WERI-Rb-1 (cell line): ENCODE data around the gene ANKRD42.
A peak's percentile ranks its signal among the peaks of the same experiment; 100 is the strongest.

Source experiments
- DNase-seq: peaks from one replicate; pipeline ENCODE4 v3.0.0-alpha.2; 2020
- H3K27ac ChIP-seq: fragments of 250-450 bp; sonication (Bioruptor Pico); 2 replicates; pipeline ENCODE4 v1.5.1; 2020; ENCODE audit warnings: mild to moderate bottlenecking, moderate library complexity
- H3K27me3 ChIP-seq: fragments of 250-450 bp; sonication (Bioruptor Pico); 2 replicates; pipeline ENCODE4 v1.5.1; 2021; ENCODE audit warnings: mild to moderate bottlenecking, low read depth, moderate library complexity; ENCODE audit not compliant: insufficient read depth, severe bottlenecking
- H3K36me3 ChIP-seq: fragments of 250-450 bp; sonication (Bioruptor Pico); 2 replicates; pipeline ENCODE4 v1.5.1; 2020; ENCODE audit warnings: mild to moderate bottlenecking, moderate library complexity
- H3K4me3 ChIP-seq: 2 replicates; pipeline ENCODE4 v1.5.1; 2011; ENCODE audit warnings: low read depth, mild to moderate bottlenecking, control low read depth, low read length
- H3K9me3 ChIP-seq: fragments of 250-450 bp; sonication (Bioruptor Pico); 2 replicates; pipeline ENCODE4 v1.5.1; 2021; ENCODE audit warnings: mild to moderate bottlenecking, moderate library complexity; ENCODE audit not compliant: severe bottlenecking
- TF ChIP-seq, protein P1 (sequence below): IDR thresholded peaks from 2 replicates; pipeline ENCODE4 v1.5.1; 2011; ENCODE audit warnings: low read depth, mild to moderate bottlenecking, control low read depth, inconsistent platforms, low read length

The ANKRD42 gene

DNA sequence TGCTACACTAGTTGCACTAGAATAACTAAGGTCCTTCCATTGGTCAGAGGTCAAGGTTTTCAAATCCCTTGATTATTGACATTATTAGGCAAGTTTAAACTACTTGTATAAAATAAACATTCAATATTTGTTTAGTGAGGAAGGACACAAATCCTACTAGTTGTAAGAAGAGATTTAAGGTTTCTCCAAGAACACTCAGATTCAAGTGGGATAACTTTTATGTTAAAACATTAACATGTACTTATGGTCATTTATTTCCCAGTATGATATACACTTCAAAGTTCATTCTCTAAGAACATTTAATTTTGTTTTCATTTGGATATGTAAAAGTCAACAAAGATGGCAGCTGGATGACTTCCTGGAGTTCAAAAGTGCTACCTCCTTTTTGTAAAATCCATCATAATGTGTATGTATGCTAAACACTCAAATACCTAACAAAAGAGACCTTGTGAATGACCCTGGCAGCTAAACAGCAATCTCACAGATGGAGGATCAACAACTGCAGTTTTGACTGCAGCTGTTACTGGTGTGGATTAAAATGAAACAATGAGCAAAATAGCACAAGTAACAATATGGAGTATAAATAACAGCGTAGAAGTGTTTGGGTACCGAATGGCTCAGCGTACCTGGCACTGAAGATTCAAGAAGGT lies 91.1 kb downstream of the ANKRD42 start:
- Histone ChIP-seq H3K4me3 (peak overlapping the region; percentile 76), H3K36me3 (peaks cover 6% of the 10 kb centered on the region), H3K27ac (no peak overlapping the region), H3K27me3 (no peaks in the 10 kb centered on the region), H3K9me3 (no peaks in the 10 kb centered on the region)
- DNase-seq: no peak
- TF ChIP-seq, protein P1, sequence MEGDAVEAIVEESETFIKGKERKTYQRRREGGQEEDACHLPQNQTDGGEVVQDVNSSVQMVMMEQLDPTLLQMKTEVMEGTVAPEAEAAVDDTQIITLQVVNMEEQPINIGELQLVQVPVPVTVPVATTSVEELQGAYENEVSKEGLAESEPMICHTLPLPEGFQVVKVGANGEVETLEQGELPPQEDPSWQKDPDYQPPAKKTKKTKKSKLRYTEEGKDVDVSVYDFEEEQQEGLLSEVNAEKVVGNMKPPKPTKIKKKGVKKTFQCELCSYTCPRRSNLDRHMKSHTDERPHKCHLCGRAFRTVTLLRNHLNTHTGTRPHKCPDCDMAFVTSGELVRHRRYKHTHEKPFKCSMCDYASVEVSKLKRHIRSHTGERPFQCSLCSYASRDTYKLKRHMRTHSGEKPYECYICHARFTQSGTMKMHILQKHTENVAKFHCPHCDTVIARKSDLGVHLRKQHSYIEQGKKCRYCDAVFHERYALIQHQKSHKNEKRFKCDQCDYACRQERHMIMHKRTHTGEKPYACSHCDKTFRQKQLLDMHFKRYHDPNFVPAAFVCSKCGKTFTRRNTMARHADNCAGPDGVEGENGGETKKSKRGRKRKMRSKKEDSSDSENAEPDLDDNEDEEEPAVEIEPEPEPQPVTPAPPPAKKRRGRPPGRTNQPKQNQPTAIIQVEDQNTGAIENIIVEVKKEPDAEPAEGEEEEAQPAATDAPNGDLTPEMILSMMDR: no peak

DNA sequence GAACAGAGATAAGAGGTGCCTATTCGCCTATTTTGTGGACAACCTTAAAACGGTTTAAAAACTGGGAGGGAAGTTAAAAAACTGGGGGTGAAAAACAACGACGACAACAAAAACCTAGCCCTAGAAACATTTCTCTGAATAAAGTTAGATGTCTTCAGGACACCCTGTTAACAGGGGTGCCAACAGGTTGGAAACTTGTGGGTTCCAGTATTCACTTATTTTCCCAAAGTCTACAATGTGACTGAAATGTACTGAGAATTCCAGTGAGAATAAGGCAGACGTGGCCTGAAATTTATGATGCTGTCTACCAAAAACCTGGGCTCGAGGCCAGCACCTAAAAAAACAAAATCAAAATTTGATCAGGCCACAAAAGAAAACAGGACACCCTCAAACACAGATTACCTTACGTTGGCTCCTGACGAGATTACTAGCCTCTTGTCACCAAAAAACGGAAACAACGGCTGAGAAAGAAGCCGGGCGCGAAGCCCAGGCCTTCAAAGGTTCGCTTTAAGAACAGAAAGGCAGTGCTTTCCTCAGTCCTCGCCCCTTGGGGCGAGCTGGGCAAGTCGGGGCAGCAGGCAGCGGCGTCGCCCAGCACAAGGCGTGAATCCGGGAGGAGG lies 91.7 kb downstream of the ANKRD42 start:
- Histone ChIP-seq H3K27me3 (no peaks in the 10 kb centered on the region), H3K27ac (peak overlapping the region; percentile 97), H3K36me3 (peaks cover 6% of the 10 kb centered on the region), H3K9me3 (no peaks in the 10 kb centered on the region), H3K4me3 (peak overlapping the region; percentile 76)
- TF ChIP-seq, protein P1: no peak
- DNase-seq: no peak

DNA sequence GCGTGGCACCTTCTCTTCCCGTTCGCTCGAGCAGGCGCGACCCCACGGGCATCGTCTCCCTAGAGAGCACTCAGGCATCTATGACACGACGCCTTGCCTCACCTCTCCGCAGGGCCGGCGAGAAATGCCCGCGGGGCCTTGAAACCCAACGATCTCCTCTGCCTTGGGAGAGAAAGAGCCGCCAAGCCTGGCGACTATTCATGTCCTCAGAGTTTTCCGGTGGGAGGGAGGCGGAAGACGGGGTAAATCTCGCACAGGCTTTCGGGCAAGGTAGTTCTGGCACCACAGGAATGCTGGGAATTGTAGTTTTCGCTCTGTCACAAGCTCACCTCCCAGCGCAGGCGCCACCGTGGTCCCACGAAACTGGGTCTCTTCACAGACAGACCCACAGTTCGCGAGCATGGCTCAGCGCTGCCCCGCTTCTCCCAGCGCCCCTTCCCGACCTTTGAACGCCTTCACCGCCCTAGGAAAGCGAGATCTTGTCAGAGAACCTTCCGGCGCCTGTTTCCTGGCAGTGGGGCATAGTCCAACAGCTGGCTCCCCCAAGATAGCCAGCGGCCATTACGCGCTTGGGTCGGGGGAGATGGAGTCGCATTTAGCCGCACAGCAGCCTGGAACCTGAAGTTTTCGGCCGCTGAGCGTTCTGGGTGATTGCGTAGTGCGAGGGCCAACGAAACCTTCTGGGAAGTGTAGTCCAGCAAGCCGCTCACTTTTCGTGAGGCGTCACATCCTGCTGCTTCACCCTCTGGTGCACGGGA lies 92.4 kb downstream of the ANKRD42 start, which contains the start of gene CCDC90B:
CCDC90B (minus strand) TSS at position 597 of the 758 bp plus-strand sequence; CDS start at position 202, 395 bp downstream.
- peak within 1 kb of the TSS; percentile 97 for H3K27ac ChIP-seq

DNA sequence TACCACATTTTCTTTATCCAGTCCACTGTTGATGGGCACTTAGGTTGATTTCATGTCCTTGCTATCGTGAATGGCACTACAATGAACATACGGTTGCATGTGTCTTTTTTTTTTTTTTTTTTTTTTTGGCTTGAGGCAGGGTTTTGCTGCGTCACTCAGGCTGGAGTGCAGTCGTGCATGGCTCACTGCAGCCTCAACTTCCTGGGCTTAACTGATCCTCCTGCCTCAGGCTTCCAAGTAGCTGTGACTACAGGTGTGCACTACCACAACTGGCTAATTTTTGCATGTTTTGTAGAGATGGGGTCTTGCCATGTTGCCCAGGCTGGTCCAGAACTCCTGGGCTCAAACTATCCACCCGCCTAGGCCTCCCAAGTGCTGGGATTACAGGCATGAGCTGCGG lies 94.1 kb downstream of the ANKRD42 start:
- no peak overlapping the region for H3K4me3 ChIP-seq
- TF ChIP-seq, protein P1: no peak
- no peak overlapping the region for H3K27ac ChIP-seq
- no peak for DNase-seq
- no peaks in the 10 kb centered on the region for H3K9me3 ChIP-seq
- H3K27me3 ChIP-seq: no peaks in the 10 kb centered on the region
- H3K36me3 ChIP-seq: peaks cover 6% of the 10 kb centered on the region

More for the DNA sequence above, 92.4 kb downstream of the ANKRD42 start, which contains the start of gene CCDC90B:
- Histone ChIP-seq H3K27me3 (no peaks in the 10 kb centered on the region), H3K9me3 (no peaks in the 10 kb centered on the region), H3K36me3 (peaks cover 6% of the 10 kb centered on the region), H3K4me3 (peak within 1 kb of the TSS; percentile 76)
- DNase-seq: peak; percentile 97
- TF ChIP-seq, protein P1: peak; percentile 27; the same call in 1 of the 2 replicates

DNA sequence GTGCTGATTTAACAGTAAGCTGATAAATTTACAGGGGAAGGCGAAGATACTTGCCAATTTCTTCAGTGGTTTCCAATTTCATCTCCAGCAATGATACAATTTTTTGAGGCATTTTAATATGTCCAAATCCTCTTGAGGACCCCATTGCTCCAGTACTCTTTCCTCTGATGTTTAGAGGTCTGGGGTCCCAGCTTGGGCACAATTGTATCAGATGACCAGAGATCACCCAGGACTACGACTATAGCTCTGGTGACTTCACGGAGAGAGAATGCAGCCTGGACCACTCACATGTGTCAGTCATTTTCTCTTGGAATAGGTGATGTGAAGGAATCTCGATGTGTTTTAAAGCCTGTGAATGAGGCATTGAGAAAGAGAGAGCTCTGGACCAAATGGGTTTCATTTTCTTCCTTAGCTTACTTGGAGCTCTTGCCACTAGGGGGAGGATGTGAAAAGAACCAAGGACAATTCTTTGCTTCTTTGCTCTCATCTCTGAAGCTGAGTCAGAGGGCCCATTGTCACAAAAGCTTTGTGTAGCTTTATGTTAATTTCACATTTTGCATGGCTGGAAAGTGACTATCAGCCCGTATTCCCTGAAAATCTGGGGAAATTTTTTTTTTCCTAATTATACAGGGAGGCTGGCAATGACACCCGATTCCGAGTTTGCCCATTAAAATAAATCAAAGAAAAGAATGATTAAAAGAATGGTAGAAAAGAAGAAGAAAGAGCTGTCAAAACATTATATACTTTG lies 99.4 kb downstream of the ANKRD42 start:
- TF ChIP-seq, protein P1: peak; percentile 77
- Histone ChIP-seq H3K27ac (no peak overlapping the region), H3K36me3 (no peaks in the 10 kb centered on the region), H3K27me3 (no peaks in the 10 kb centered on the region), H3K9me3 (no peaks in the 10 kb centered on the region), H3K4me3 (no peak overlapping the region)
- DNase-seq: peak; percentile 38
